Stimulated activated CD4-positive, alpha-beta T cell treated with anti-CD3 and anti-CD28 coated beads, TNF-alpha, amount 100 ng/mL, for 24 hours (primary cell): ENCODE data around the gene KLK2.

Experiments used
- DNase-seq, 3 experiments: peaks; one replicate each; pipeline ENCODE4 v3.0.0-alpha.2; 2020; ENCODE audit warnings: low read depth in 3 of 3

The KLK2 gene

DNA sequence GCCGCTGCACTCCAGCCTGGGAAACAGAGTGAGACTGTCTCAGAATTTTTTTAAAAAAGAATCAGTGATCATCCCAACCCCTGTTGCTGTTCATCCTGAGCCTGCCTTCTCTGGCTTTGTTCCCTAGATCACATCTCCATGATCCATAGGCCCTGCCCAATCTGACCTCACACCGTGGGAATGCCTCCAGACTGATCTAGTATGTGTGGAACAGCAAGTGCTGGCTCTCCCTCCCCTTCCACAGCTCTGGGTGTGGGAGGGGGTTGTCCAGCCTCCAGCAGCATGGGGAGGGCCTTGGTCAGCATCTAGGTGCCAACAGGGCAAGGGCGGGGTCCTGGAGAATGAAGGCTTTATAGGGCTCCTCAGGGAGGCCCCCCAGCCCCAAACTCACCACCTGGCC, at the start of gene KLK2:
KLK2 (plus strand) TSS at position 384 of the 400 bp plus-strand sequence. CDS start 35 bp downstream, outside the sequence.
- no peak for DNase-seq

DNA sequence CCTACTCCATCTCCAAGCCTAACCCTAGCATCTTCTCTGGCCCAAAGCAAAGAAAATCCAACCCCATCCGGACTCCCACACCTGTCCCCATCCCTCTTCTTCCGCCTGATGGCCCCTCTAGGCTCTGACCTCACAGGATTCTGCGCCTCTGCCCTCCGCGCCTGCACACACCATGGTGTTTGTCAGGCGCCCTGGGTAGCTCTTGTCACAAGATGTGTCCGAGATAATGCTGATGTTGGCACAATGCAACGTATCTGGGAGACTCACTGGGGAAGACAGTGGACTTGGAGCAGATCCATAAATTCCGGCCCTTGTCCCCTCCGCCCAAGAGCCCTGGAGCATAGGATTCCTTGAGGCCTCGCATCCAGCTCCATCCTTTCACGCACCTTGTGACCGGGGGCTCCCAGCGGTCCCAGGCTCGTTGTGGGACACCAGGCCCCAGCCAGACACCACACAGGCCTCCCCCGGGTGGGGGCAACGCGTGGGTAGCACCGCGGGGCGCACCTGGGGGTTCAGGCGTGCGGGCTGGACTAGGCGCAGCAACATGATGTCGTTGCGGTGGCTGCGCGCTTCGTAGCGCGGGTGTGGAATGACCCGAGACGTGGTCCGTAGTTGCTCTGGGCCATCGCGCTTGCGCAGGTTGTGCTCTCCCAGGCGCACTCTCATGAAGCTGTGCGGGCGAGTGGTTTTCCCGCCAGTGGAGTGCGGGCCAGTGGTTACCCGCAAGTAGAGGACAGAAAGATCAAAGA, 46.6 kb upstream of the KLK2 start:
- no peak for DNase-seq

DNA sequence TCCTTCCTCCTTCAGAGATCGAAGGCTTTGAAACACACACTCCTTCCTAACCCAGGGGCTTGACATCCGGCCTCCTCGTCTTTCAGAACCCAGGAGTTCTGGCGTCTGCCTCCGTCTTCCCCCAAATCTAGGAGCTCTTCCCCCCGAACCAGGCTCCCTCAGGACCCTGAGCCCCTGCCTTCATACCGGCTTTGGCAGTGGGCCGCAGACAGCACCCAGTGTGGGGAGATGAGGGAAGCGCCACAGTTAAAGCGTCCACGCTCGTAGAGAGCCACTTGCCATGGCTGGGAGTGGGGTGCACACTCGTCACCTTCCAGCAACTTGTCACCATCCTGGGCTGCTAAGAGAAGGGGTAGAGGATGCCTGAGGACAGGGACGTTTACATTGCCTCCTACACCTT, 45.8 kb upstream of the KLK2 start:
- no peak for DNase-seq

DNA sequence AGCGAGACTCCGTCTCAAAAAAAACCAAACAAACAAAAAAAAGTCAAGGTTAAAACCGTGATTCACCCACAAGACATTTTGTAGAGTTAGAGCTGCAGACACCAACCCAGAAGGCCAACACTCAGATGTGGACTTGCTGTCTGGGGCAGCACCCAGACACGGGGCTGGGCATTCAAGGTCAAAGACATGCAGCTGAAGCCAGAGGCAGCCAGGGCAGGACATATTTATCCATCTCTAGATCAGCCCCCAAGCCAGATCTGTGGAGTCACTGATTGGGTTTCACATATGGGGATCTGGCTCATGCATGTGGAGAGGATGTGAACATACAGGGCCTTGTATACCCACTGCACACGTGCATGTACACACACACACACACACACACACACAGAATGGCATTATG, 43.4 kb upstream of the KLK2 start:
- DNase-seq: no peak

DNA sequence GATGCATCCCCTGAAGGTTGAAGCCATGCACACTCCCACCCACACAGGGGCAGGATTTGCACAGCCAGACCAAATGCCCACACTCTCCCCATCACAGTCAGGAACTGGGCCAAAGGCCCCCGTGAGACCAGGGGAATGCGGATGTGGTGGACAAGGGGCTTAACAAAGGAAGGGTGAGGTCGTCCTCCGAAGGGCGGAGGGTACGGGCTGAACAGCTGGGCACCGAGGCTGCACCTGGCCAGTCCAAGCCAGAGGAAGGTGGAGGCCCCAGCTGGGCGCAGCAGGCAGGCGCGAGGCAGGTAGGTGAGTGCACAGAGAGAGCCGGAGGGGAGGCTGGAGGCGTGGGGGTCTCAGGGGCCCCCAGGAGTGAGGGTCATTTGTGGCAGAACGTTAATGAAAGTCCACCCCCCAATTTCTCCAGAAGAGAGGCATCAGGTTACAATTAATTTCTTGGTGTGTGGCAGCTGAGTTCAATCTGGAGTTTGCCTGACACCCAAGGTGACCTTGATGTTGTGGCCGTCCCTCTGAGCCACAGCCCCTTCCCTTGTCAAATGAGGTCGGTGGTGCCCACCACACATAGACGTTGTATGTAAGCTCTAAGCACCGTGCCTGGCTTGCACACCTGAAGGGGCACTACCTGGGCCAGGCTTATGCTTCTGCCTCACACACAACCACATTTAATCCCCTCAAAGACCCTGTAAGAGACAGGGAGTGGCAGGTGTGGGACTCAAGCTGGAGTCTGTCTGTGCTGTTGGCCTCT, 42.8 kb upstream of the KLK2 start:
- DNase-seq: no peak

DNA sequence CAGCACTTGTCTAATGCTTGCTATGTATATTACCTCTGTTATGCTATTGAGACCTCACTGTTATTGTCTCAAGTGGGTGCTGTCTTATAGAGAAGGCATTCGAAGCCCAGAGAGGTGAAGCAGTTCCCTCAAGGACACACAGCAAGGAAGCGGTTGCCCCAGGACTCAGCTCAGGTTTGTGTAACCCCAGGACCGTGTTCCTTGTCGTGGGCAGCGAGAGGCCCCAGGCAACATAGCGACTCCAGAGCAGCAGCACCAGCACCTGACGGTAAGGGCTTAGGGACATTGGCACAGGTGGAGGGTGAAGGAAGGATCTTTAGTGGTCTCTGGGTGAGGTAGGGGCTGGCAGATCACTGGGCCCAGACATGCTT, 42.2 kb upstream of the KLK2 start:
- DNase-seq: no peak

DNA sequence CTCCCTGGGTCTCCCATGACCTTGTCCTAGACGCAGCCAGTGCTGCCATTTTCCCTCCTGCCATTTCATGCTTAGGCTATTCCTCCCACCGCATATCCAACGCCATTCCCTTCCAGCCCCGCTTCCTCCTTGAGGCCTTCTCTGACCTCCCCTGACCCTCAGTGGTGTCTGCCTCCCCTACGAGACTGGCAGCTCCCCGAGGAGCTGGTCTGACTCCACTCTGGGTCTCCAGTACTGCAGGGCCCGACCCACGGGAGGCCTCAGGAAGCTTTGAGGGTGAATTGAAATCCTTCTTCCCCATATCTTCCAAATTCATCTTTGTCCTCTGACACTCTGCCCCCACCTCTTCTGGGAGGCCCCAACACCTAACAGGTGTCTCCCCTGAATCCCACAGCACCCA, 40.6 kb upstream of the KLK2 start:
- DNase-seq: no peak

DNA sequence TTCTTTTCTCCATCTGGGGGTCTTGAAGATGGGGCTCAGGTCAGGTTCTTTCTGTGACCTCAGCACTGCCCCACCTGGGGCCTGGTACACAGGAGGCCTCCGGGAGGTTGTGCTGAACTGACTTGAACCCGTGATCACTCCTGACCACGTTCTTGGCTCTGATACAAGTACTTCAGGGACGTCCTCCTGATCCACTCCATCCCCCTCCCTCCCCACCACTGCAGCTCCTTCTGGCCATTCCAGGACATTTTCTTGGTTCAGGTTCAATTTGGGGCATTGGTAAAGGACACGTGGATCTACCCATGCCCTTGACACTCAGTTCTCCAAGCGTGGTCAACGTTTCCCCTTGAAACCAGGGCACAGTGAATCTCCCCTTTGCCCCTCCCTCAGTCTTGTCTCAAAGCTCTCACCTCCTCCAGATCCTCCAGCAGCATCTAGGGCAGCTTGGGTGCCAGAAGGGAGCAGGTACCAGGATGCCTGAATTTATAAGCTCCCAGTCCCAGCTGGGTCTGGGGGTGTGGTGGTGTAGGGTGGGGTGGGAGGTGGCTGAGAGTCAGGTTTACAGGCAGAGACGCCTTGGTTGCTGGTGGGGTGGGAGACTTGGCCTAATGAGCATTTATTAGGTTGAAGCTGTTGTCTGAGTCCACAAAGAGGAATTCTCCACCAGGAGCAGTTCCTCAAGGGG, 40.0 kb upstream of the KLK2 start, which contains the start of gene KLK15:
KLK15 (minus strand) TSS at position 458 of the 685 bp plus-strand sequence. CDS start 2,082 bp downstream, outside the sequence.
- DNase-seq: no peak

DNA sequence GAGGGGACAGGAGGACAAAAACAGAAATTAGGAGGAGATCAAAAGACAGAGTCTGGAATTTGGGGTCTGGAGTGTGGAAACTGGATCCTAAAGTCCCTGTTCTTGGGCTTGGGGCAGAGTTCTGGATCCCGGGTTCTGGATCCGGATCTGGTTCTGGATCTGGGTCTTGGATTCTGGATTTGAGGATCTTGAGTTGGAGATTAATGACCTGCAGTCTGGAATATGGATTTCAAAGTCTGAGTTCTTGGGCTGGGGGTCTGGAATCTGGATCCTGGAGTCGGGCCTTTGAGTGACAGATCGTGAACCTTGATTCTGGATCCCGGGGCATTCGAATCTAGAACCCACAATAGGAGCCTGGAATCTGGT, 39.5 kb upstream of the KLK2 start:
- no peak for DNase-seq

DNA sequence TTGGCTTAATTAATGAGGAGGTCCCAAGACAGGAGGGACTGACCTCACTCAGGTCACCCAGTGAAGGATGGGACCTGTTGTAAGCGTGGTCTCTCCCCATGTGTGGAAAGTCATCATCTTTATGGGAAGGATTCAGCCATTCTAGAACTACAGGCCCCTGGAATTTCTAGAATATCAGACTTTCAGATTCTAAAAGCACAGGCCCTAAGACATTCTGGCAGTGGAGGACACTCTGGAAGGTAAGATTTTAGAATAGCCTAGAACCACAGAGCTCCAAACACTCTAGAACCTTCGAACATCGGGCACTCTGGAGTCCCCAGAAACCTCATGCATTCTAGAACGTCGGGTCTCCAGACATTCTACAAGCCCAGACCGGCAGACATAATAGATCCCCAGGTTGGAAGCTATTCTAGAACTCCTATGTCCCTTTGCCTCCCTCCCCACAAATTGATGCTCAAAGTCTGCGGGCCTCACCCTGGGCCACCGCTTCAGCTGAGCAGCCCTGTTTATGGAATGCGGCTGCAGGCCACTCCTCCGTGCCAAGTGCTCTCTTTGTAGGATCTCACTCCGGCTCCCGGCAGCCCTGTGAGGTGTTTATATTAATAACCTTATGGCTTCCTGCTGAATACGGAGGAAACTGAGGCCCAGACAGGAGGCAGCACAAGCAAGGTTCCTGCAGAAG, 38.0 kb upstream of the KLK2 start:
- no peak for DNase-seq

DNA sequence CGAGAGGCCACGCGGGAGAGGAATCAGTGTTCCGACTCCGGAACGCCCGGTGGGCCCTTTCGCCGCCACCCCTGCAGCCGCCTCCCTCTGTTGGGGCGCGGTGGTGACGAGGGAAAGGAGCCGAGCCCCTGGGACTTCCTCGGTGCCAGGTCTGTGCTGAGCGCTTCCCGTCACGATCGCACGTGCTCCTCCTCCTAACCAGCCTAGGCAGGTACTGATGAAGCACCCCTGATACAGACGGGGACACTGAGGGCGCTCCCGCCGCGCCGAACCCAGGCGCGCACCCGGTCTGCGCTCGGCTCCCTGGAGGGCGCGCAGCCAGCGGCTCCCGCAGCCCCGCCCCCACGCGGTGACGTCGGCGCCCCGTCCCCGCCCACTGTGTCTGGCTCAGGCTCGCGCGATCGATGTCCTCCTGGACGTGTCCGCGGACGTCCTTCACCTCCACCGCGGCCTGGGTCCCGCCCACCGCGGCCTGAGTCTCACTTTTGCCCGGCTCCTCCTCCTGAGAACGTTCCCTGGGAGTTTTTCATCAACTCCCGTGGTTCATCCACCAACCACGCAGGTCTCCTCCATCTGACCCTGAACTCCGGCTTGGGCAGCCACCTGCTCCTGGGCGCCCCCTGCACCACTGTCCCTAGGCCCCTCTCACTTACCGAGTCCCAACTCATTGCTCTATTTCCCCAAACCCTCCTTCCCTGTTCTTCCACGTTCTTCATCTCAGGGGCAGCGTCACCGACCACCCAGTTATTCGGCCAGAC, 37.3 kb upstream of the KLK2 start:
- DNase-seq: peak; percentile 37 to 77 (median 55)

DNA sequence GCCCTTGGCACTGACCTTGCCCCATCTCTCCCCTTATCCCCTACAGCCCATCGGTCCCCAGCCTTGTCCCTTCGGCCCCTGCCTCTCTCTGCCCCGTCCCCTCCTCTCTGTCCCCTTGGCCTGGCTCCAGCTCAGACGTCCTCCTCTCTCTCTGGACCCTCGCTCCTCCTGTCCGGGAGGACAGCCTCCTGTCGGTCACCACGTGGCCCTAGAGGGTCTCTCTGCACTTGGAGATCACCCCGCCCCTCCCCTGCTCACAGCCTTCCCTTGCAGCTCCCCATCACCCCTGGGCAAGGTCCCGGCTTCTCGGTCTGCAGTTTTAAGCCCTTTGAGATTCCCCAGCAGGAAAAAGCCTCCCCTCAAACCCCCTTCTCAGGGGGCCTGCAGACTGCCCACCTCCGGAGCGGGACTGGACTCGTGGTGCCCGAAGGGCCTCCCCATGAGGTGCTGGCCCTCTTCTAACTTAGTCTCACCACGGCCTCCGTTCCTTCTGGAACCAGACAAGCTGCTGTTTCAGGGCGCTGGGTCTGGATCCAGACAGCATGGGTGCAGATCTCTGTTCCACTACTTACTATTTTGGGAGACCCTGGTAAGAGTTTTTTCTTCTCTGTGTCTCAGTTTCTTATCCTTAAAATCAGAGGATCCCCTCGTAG, 36.6 kb upstream of the KLK2 start:
- DNase-seq: no peak

DNA sequence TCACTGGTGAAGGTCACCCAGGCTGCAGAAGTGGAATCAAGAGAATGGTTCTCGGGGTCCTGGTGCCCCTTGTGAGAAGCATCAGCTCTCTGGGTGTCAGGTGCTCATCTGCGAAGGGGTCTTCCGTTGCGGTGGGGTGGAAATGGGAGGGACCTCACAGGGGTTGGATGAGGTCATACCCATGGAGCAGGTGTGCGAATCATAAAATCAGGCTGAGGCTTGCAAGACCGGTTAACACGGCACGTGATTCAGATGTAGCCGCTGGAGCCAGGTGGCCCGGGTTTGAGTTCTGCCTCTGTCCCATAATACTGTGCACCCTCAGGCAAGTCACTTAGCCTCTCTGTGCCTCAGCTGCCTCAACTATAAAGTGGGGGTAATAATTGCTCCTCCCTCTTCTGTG, 35.9 kb upstream of the KLK2 start:
- no peak for DNase-seq

DNA sequence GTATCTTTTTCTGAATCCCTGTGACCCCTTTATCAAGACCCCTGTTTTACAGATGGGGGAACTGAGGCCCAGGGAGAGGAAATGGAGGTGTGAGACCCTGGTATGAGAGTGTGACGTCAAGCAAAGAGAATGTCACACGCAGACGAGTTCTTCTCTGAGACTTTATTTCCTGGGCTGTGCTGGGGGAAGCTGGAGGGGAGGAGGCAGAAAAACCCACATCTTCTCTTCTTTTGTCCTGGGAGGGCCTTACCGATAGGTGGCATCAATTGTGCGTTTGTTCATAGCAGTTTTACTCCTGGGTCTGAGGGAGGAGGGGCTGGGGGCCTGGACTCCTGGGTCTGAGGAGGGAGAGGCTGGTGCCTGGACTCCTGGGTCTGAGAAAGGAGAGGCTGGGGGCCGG, 35.0 kb upstream of the KLK2 start:
- DNase-seq: no peak

DNA sequence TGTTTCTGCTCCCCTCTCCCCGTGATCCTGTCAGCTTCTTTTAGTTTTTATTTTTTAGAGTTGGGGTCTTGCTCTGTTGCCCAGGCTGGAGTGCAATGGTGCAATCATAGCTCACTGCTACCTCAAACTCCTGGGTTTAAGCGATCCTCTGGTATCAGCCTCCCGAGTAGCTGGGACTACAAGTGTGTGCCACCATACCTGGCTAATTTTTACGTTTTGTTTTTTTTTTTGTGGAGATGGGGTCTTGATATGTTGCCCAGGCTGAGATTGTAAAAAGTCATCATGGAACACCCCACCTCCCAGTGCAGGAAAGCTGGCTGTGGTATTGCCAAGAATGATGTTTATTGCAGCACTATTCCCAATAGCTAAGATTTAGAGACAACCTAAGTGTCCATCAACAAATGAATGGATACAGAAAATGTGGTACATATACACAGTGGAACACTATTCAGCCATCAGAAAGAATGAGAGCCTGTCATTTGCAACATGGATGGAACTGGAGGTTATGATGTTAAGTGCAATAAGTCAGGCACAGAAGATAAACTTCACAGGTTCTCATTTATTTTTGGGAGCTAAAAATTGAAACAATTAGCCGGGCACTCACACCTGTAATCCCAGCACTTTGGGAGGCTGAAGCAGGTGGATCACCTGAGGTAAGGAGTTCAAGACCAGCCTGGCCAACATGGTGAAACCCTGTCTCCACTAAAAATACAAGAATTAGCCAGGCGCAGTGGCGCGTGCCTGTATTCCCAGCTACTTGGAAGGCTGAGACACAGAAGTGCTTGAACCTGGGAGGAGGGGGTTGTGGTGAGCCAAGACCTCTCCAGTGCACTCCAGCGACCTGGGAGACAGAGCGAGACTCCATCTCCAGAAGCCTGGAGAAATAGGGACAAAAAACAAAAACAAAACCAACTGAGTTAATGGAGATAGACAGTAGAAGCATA, 33.3 kb upstream of the KLK2 start:
- no peak for DNase-seq

DNA sequence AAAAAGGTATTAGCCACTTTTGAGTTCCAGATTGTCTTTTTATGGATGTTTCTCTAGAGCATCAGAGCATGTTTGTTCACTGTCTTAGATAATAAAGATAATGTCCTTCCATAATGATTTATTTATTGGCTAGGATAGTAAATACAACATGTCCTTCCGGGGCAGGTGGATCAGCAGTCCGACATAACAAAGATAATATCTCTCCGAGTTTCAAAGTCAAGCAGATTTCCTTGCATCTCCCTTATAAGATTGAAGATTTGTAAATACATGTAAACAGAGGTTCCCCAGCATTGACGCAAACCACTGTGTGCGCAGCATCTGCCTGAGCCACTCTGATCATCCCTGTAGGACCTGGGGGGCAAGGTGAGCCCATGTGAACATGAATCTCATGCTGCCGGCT, 31.1 kb upstream of the KLK2 start:
- DNase-seq: no peak

DNA sequence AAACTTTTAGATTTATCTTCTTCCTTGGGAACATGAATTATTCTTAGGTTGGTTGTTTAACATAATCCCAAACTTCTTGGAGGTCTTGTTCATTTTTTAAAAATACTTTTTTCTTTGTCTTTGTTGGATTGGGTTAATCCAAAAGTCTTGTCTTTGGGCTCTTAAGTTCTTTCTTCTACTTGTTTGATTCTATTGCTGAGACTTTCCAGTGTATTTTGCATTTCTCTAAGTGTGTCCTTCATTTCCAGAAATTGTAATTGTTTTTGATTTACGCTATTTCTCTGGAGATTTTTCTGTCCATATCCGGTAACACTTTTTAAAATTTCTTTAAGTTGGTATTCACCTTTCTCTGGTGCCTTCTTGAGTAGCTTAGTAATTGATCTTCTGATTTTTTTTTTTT, 30.0 kb upstream of the KLK2 start:
- DNase-seq: no peak

DNA sequence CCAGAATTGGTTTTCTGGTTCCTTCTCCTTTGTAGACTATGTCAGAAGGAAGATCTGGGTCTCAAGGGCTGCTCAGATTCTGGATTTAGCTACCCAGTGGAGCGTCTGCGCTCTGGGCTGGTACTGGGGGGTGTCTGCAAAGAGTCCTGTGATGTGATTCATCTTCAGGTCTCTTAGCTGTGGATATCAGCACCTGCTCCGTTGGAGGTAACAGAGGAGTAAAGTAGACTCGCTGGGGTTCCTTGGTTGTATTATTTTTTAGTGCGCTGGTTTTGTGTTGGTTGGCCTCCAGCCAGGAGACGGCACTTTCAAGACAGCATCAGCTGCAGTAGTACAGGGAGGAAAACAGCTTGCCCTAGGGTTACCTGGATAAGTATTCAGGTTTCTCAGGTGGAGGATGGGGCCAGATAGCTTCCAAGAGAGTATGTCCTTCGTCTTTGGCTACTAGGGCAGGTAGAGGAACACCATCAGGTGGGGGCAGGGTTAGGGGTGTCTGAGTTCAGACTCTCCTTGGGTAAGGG, 29.5 kb upstream of the KLK2 start:
- no peak for DNase-seq

DNA sequence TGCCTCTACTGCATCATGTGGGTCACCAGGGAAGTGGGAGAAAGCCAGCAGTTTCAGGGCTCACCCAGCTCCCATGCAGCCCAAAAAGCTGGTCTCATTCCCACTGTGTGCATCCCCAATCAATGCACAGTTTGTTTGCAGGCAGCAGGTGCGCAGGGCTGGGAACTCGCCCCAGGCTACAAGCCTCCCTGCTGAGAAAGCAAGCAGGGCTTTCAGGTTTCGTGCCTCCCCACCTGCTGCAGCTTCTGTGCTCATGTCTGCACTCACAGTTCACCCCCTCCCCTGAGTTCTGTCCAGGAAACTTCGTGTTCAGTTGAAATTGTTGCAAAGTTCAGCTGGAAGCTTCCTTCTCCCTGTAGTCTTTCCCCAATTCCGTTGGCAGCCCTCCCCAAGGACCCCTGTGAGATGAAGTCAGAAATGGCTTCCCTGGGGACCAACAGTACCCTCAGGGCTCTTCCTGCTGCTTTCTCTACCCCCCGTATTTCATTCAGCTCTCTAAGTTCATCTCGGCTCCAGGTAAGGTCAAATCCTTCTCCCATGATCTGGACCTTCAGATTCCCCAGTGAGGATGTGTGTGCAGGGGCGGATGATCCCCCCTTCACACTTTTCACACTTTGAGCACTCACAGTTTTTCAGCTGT, 28.8 kb upstream of the KLK2 start:
- no peak for DNase-seq
